Rectal smooth muscle tissue (tissue), 1 donor: ENCODE data around the gene QRFP.

Experiments used
- H3K27ac ChIP-seq: one replicate; pipeline ENCODE4 v1.7.0; 2013; ENCODE audit warnings: low read depth, low read length, inconsistent platforms
- H3K27me3 ChIP-seq: one replicate; pipeline ENCODE4 v1.7.0; 2013; ENCODE audit warnings: low read length; ENCODE audit not compliant: control insufficient read depth, insufficient read depth
- H3K36me3 ChIP-seq: one replicate; pipeline ENCODE4 v1.7.0; 2013; ENCODE audit warnings: low read length; ENCODE audit not compliant: control insufficient read depth, insufficient read depth
- H3K4me1 ChIP-seq: one replicate; pipeline ENCODE4 v1.7.0; 2013; ENCODE audit warnings: low read length; ENCODE audit not compliant: control insufficient read depth, insufficient read depth
- H3K4me3 ChIP-seq: one replicate; pipeline ENCODE4 v1.7.0; 2013; ENCODE audit warnings: low read length
- H3K9ac ChIP-seq: one replicate; pipeline ENCODE4 v1.7.0; 2013; ENCODE audit warnings: low read length

QRFP gene

GRCh38 chr9:130847306-130848217, 49.0 kb downstream of the QRFP start:
- Histone ChIP-seq H3K4me3 (no peak overlapping the region), H3K9ac (no peak overlapping the region), H3K27me3 (no peaks in the 10 kb centered on the region), H3K27ac (peak overlapping the region; percentile 96), H3K36me3 (no peaks in the 10 kb centered on the region), H3K4me1 (peaks cover 65% of the 10 kb centered on the region)

- Histone ChIP-seq H3K4me1 (peaks cover 71% of the 10 kb centered on the region), H3K27me3 (no peaks in the 10 kb centered on the region), H3K4me3 (peak overlapping the region; percentile 40), H3K27ac (peak overlapping the region; percentile 96), H3K36me3 (no peaks in the 10 kb centered on the region), H3K9ac (no peak overlapping the region)
Measured at GRCh38 chr9:130846487-130847305, 49.9 kb downstream of the QRFP start.

GRCh38 chr9:130845901-130846481, 50.6 kb downstream of the QRFP start:
- Histone ChIP-seq H3K4me1 (peaks cover 71% of the 10 kb centered on the region), H3K27ac (peak overlapping the region; percentile 96), H3K4me3 (peak overlapping the region; percentile 40), H3K27me3 (no peaks in the 10 kb centered on the region), H3K9ac (no peak overlapping the region), H3K36me3 (no peaks in the 10 kb centered on the region)

- Histone ChIP-seq H3K36me3 (no peaks in the 10 kb centered on the region), H3K4me1 (peaks cover 73% of the 10 kb centered on the region), H3K27ac (peak overlapping the region; percentile 96), H3K9ac (no peak overlapping the region), H3K4me3 (no peak overlapping the region), H3K27me3 (no peaks in the 10 kb centered on the region)
Measured at GRCh38 chr9:130845254-130845653, 51.4 kb downstream of the QRFP start.

- H3K27me3 ChIP-seq: no peaks in the 10 kb centered on the region
Measured at GRCh38 chr9:130844044-130844451, 52.6 kb downstream of the QRFP start.

GRCh38 chr9:130843049-130843908, 53.3 kb downstream of the QRFP start:
- Histone ChIP-seq H3K4me3 (no peak overlapping the region), H3K36me3 (no peaks in the 10 kb centered on the region), H3K4me1 (peaks cover 75% of the 10 kb centered on the region), H3K27ac (peak overlapping the region; percentile 96), H3K27me3 (no peaks in the 10 kb centered on the region), H3K9ac (no peak overlapping the region)

More at GRCh38 chr9:130844044-130844451, 52.6 kb downstream of the QRFP start:
- H3K4me1 ChIP-seq: peaks cover 77% of the 10 kb centered on the region
- H3K36me3 ChIP-seq: no peaks in the 10 kb centered on the region
- no peak overlapping the region for H3K4me3 ChIP-seq
- peak overlapping the region; percentile 96 for H3K27ac ChIP-seq
- no peak overlapping the region for H3K9ac ChIP-seq
